NT2/D1 (cell line): ENCODE results near the gene PSPN.
"Not testable (repeated sequence)": the region's sequence is repeated elsewhere in the genome, so short reads cannot be mapped to it uniquely, and the experiment has no call there.

Experiments used
- DNase-seq: peaks from one replicate; pipeline ENCODE4 v3.0.0-alpha.2; 2011; ENCODE audit warnings: low read depth, low spot score
- H3K27me3 ChIP-seq: 2 replicates; pipeline ENCODE4 v1.6.0; 2011; ENCODE audit warnings: mild to moderate bottlenecking; ENCODE audit not compliant: insufficient read length, insufficient read depth
- H3K36me3 ChIP-seq: 2 replicates; pipeline ENCODE4 v1.6.1; 2011; ENCODE audit warnings: mild to moderate bottlenecking, low read length, mixed read lengths; ENCODE audit not compliant: insufficient read depth, insufficient read length
- H3K4me1 ChIP-seq: 2 replicates; pipeline ENCODE4 v1.5.1; 2011; ENCODE audit not compliant: insufficient read depth, insufficient read length
- H3K4me3 ChIP-seq: 2 replicates; pipeline ENCODE4 v1.5.1; 2011; ENCODE audit warnings: low read depth; ENCODE audit not compliant: insufficient read length
- H3K9ac ChIP-seq: 2 replicates; pipeline ENCODE4 v1.6.0; 2011; ENCODE audit warnings: low read depth; ENCODE audit not compliant: insufficient read length
- H3K9me3 ChIP-seq: 2 replicates; pipeline ENCODE4 v1.5.1; 2011; ENCODE audit warnings: mild to moderate bottlenecking, low read length; ENCODE audit not compliant: insufficient read depth
- SUZ12 ChIP-seq: IDR thresholded peaks from 2 replicates; pipeline ENCODE4 v1.6.1; 2011; ENCODE audit not compliant: insufficient read length, insufficient read depth; ENCODE audit errors: extremely low read depth
- YY1 ChIP-seq: IDR thresholded peaks from 2 replicates; pipeline ENCODE4 v1.6.1; 2011; ENCODE audit not compliant: insufficient read length, insufficient read depth
- ZNF274 ChIP-seq: IDR thresholded peaks from 2 replicates; pipeline ENCODE4 v1.6.1; 2011; ENCODE audit warnings: mild to moderate bottlenecking, low read depth, low read length

Gene PSPN

GRCh38 chr19:6354098-6354674 lies 21.5 kb downstream of the PSPN start:
- Histone ChIP-seq H3K9me3 (peaks cover 6% of the 10 kb centered on the region; the same call in 1 of the 2 replicates), H3K4me1 (peaks cover 3% of the 10 kb centered on the region), H3K27me3 (peaks cover 7% of the 10 kb centered on the region), H3K36me3 (no peaks in the 10 kb centered on the region), H3K4me3 (no peak overlapping the region), H3K9ac (no peak overlapping the region)
- no peak for DNase-seq
- no peak for TF ChIP-seq SUZ12
- TF ChIP-seq YY1, result no peak
- TF ChIP-seq ZNF274, result no peak

GRCh38 chr19:6352381-6353165 lies 23.2 kb downstream of the PSPN start:
- H3K9ac ChIP-seq, result no peak overlapping the region
- peaks cover 6% of the 10 kb centered on the region; the same call in 1 of the 2 replicates for H3K9me3 ChIP-seq
- no peak overlapping the region for H3K4me3 ChIP-seq
- no peaks in the 10 kb centered on the region for H3K36me3 ChIP-seq
- H3K4me1 ChIP-seq, result no peaks in the 10 kb centered on the region
- no peak for DNase-seq
- H3K27me3 ChIP-seq, result peaks cover 11% of the 10 kb centered on the region
- TF ChIP-seq YY1 (no peak), SUZ12 (no peak), ZNF274 (no peak)

DNA sequence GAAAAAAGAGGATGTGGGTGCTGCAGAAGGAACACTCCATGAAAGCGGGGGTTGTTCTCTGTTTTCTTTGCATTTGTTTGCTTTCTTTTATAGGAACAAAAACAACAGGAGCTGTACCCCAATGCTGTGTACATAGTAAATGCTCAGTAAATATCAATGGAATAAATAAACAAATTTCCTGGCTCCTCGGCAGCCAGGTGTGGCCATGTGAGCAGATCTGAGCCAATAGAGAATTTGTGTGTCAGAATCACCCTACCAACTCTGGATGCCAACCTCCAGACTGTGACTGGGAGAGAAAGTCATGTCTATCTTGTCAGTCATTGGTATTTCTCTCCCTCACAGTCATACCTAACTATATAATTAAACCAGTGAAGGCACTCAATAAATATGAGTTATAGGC lies 25.0 kb downstream of the PSPN start:
- H3K9me3 ChIP-seq, result peaks cover 6% of the 10 kb centered on the region; the same call in 1 of the 2 replicates
- H3K4me1 ChIP-seq, result no peaks in the 10 kb centered on the region
- TF ChIP-seq YY1, result no peak
- TF ChIP-seq SUZ12, result no peak
- TF ChIP-seq ZNF274, result no peak
- no peak overlapping the region for H3K9ac ChIP-seq
- H3K36me3 ChIP-seq, result no peaks in the 10 kb centered on the region
- peaks cover 11% of the 10 kb centered on the region for H3K27me3 ChIP-seq
- no peak for DNase-seq
- H3K4me3 ChIP-seq, result no peak overlapping the region

GRCh38 chr19:6349271-6349670 lies 26.5 kb downstream of the PSPN start:
- not testable (repeated sequence) for DNase-seq, H3K4me3 ChIP-seq, H3K9ac ChIP-seq, H3K4me1 ChIP-seq, H3K9me3 ChIP-seq, H3K36me3 ChIP-seq
- peaks cover 11% of the 10 kb centered on the region for H3K27me3 ChIP-seq

DNA sequence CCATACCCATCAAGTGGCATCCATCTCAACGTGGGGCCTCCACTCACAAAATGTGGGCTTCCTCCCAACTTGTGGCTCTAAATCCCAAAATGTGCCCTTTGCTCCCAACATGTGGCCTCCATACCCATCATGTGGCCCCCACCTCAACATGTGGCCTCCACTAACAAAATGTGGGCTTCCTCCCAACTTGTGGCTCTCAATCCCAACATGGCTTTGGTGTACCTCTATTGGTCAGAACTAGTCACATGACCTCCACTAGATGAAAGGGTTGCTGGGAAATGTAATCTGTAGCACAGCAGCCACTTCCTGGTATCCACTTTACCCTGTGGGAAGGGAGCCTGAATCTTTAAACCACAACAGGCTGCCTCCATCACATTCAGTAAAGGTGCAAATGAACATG lies 32.3 kb downstream of the PSPN start:
- Histone ChIP-seq H3K4me1 (no peaks in the 10 kb centered on the region), H3K9ac (no peak overlapping the region), H3K27me3 (no peaks in the 10 kb centered on the region), H3K4me3 (no peak overlapping the region), H3K36me3 (no peaks in the 10 kb centered on the region), H3K9me3 (peaks cover 8% of the 10 kb centered on the region; the same call in 1 of the 2 replicates)
- DNase-seq, result no peak
- no peak for TF ChIP-seq SUZ12
- TF ChIP-seq ZNF274, result no peak
- no peak for TF ChIP-seq YY1

DNA sequence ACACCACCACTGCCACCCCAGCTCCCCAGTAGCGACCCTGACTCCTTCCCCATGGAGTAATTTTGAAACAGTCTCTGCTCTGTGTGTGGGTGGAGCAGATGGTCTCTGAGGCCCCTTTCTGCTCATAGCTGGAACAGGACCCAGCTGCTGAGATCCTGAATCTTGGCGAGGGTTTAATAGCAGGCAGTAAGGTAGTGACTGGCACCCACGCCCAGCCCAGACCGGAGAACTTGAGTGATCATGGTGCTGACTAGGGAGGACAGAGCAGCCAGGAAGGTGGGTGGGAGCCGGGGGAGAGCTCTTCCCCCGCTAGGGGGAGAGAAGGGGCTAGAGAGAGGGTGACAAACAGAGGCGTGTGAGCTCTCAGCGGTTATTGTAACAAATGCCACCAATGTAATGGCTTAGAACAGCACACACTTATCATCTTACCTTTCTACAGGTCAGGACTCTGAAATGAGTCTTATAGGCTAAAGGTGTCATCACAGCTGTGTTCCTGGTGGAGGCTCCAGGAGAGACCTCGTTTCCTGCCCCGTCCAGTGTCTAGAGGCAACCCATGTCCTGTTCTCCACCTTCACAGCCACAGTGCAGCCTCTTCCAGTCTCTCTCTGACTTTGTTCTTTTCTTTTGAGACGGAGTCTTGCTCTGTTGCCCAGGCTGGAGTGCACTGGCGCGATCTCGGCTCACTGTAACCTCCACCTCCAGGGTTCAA lies 35.1 kb downstream of the PSPN start:
- Histone ChIP-seq H3K4me1 (no peaks in the 10 kb centered on the region), H3K9ac (no peak overlapping the region), H3K9me3 (peaks cover 8% of the 10 kb centered on the region; the same call in 1 of the 2 replicates), H3K36me3 (no peaks in the 10 kb centered on the region), H3K4me3 (no peak overlapping the region), H3K27me3 (no peaks in the 10 kb centered on the region)
- TF ChIP-seq YY1, result no peak
- TF ChIP-seq ZNF274, result no peak
- no peak for TF ChIP-seq SUZ12
- DNase-seq, result no peak

GRCh38 chr19:6334490-6335285 lies 41.0 kb downstream of the PSPN start:
- H3K4me3 ChIP-seq, result no peak overlapping the region
- TF ChIP-seq SUZ12, result no peak
- no peak for TF ChIP-seq ZNF274
- no peak for TF ChIP-seq YY1
- no peak overlapping the region for H3K9ac ChIP-seq
- H3K9me3 ChIP-seq, result no peaks in the 10 kb centered on the region
- peaks cover 6% of the 10 kb centered on the region for H3K4me1 ChIP-seq
- no peak for DNase-seq
- no peaks in the 10 kb centered on the region for H3K36me3 ChIP-seq
- H3K27me3 ChIP-seq, result no peaks in the 10 kb centered on the region
